Measurements from ENCODE around the gene PPL.
A peak's percentile ranks its signal among the peaks of the same experiment; 100 is the strongest.

The PPL gene

DNA sequence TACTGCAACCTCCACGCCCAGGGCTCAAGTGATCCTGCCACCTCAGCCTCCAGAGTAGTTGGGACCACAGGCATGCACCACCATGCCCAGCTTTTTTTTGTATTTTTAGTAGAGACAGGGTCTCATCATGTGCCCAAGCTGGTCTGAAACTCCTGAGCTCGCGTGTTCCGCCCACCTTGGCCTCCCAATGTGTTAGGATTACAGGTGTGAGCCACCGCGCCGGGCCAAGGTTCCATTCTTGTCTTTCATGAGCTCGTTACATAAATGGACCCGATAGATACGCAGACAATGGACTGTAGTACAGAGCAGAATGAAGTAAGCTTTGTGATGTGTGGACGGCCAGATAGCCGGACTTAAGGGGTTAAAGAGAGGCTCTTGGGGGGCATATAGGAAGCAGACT lies 70.4 kb downstream of the PPL start:
- DNase-seq (ENCODE audit: low read depth in 4 of 4, low spot score in 1 of 4) = no peak

DNA sequence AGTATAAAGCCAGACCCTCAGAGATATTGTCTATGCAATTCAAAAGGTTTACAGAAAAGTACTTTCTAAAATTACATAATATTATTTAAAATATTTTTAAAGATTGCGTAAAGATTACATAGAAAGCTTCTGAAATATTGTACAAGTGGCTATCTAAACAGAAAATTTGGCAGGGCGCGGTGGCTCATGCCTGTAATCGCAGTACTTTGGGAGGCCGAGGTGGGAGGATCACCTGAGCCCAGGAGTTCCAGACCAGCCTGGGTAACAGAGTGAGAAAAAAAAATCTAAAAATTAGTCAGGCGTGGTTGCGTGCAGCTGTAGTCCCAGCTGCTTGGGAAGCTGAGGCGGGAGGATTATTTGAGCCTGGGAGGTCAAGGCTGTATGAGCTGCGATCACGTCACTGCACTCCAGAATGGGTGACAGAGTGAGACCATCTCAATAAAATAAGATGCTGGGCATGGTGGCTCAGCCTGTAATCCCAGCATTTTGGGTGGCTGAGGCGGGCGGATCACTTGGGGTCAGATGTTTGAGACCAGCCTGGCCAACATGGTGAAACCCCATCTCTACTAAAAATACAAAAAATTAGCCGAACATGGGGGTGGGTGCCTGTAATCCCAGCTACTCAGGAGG lies 71.6 kb downstream of the PPL start:
- DNase-seq (ENCODE audit: low read depth in 4 of 4, low spot score in 1 of 4) = no peak

DNA sequence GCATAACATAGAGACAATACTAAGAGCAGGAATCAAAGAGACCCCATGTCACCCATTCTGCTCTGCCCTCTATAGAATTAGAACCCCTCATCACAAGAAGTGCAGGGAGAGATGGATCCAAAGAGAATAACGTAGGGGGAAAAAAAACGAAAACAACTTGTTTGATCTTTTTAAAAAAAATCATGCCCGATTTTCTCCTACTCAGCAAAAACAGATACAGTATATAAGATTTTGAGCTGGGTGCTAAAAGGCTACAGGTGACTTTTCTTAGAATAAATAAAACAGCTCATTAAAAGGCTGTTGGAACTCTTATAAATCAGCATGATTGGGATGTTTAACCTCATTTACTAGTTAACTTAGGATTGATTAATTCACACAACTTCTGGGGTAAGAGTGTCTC lies 72.2 kb downstream of the PPL start:
- DNase-seq (ENCODE audit: low read depth in 4 of 4, low spot score in 1 of 4) = no peak

DNA sequence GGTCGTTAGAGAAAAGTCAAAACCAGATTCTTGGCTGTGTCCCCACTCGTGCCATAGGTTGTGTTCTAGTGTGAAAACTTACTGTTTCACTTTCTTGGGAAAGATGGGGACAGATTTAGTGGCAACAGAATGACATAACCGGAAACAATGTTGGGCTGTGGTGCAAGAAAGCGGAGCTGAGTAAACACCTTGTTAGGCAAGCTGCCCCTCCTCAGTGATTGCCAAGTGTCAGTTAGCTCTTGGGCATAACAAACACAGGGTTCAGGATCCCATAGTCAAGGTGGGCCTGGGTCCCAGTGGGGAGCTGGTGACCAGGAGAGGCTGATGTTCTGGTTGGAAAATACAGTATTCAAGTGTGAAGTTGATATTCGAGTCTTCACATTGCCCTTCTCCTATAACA lies 74.3 kb downstream of the PPL start:
- no peak for DNase-seq (ENCODE audit: low read depth in 4 of 4, low spot score in 1 of 4)

DNA sequence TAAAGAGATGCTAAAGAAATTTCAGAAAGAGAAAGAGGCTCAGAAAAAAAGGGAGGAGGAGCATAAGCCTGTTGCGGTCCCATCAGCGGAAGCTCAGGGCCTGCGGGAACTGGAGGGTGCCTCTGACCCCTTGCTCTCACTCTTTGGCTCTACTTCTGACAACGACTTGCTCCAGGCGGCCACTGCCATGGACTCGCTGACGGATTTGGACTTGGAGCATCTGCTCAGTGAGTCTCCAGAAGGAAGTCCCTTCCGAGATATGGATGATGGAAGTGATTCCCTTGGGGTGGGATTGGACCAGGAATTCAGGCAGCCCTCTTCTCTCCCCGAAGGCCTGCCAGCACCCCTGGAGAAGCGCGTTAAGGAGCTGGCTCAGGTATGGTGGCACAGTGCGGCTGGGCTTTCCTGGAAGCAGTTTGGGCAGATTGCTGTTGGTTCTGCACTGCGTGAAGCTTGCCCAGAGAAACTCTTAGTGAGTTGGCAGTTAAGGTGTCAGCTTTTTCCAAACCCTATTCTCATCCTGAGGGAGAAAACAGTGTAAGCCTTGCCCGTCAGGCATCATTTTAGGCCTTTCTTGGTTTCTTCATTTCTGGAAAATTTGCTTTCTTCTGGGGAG lies 76.1 kb downstream of the PPL start:
- no peak for DNase-seq (ENCODE audit: low read depth in 4 of 4, low spot score in 1 of 4)

DNA sequence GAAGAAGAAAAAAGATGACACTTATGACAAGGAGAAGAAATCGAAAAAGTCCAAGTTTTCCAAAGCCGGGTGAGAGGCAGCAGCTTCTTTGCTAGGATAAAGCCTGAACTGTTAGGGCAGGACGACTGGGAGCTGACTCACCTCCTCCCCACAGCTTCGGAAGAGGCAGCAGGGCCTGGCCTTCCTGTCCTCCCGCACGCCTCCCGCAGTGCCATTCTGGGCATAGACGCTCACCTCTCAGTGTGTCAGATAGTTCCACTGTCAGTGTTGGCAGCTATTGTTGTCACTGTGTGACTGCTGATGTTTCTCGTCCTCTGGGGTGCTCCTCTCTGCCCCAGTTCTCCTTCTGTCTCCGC lies 77.1 kb downstream of the PPL start:
- DNase-seq (ENCODE audit: low read depth in 4 of 4, low spot score in 1 of 4) = no peak

DNA sequence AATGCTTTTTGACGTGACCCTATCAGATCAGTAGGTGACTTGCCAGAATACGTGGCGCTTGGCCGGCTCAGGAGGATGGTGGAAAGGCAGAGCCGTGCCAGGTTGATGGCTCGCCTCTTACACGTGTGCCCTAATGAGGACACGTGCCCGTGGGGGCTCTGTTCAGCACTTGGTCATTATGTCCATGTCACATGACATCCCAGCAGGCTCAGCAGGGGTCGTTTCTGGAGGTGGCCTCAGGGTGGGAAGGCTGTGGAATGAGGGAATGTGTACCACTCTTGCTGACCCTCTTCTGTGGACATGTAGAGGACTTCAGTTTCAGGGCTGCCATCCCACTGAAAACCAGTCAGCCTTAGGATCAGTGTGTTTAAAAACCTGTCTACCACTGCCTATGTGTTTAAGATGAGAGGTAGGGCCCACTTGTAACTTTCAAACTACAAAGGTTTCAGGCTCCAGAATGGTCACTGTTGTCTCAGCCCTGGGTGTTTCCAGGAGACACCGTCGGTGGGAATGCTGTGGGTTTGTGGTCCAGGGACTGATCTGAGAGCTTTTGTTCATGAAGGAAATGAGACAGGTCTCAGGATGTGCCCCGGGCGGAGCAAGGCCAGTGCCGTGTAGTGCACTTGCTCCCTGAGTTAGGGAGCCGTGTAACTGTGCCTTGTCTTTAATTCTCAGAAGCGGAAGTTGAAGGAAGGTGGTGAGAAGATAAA lies 77.6 kb downstream of the PPL start:
- no peak for DNase-seq (ENCODE audit: low read depth in 4 of 4, low spot score in 1 of 4)

DNA sequence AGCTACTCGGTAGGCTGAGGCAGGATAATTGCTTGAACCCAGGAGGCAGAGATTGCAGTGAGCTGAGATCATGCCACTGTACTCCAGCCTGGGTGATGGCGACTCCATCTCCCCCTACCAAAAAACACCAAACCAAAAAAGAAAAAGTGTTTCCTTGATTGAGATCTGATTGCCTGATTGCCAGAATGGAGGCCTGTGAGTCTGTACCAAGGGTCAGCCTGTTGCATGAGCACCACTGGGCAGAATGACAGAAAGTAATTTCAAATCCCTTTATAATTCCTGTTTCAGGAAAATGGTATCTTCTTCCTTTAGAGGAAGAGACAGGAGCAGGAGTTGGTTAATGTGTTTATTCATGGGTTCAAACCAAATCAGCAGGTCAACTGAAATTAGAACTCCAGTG lies 81.1 kb downstream of the PPL start:
- no peak for DNase-seq (ENCODE audit: low read depth in 4 of 4, low spot score in 1 of 4)

DNA sequence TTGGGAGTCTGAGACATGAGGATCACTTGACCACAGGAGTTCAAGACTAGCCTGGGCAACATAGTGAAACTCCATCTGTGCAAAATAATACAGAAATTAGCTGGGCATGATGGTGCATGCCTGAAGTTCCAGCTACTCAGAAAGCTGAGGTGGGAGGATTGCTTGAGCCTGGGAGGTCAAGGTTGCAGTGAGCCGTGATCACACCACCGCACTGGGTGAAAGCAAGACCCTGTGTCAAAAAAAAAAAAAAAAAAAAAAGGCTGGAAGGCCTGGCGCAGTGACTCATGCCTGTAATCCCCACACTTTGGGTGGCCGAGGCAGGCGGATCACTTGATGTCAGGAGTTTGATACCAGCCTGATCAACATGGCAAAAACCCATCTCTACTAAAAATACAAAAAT lies 81.6 kb downstream of the PPL start:
- no peak for DNase-seq (ENCODE audit: low read depth in 4 of 4, low spot score in 1 of 4)

DNA sequence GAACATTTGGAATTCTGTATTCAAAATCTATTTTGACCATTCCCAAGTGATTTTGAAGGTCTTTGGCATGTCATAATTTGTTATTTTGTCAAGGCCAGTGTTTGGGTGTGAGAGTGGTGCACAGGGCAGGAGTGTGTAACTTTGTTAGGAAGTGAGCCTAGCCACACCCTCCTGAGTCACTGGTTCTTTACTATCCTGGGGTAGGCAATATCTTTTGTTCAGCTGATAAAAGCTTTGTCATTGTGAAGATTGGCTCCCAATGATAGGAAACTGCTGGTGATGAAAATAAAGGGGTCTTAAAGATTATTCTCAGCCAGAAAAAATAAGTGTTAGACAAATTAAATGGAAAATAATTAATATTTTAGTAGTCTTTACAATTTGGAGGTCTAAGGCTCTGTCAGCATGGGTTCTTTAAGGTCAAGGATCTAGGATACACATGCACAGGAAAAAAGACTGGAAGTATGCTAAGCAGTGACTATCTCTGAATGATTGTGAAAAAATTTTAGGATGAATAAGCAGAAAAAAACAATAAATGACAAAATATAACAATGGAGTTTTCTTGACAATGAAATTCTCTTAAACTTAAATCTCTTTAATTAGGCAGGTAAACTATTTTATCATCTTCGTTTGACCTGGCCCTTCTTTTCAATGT lies 84.6 kb downstream of the PPL start:
- no peak for DNase-seq (ENCODE audit: low read depth in 4 of 4, low spot score in 1 of 4)

DNA sequence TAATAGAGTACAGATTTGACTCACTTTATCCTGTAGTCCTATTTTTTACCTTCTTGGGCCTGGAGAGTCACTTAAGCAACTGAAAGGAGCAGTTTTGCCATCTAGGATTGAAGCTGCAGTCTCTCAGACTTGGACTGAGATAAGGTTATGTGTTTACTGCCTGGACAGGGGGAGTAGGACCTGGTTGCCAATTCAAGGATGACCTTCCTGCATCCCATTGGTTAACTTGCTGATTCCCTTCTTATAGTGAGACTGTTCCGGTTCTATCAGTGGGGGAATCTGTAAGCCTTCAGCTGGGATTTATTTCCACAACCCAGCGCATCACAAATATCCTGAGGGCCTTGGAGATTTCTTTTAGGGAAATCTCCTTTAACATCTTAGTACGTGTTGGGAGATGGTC lies 86.7 kb downstream of the PPL start:
- no peak for DNase-seq (ENCODE audit: low read depth in 4 of 4, low spot score in 1 of 4)

DNA sequence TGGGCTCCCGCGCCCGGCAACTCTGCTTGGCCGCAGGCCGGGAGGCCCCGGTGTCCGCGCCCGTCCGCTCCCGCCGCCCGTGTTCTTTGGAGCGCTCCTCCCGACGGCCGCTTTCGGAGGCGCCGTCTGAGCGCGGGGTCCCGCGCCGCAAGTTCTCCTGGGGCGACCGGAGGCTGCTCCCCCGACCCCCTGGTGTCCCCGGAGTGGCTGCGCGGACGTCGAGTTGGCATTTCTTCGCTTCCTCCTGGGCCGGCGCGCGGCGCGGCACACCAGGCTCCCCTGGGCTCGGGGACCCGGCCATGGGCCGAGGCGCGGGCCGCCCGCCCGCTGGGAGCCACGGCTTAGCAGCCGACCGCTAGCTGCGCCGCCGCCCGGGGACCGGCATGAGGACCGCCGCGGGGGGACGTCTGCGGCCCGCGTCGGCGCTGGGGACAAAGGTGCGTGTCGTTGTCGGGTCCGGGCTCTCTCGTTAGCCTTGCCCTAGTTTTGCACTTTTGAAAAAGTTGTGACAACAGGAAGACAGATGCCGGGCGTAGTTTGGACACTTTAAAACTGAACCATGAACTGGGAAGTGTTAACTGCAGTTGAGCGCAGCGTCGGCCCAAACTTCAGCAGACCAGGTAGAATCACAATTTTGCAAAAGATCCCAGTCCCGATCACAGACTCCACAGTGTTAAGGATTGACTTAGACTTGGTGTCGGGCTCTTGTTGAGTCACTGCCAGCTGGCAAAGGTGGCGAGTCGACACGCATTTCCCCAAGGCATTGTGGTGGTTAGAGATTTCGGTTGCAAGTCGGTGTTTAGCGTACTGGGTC lies 89.0 kb downstream of the PPL start:
- peak in 2 of 4 experiments; percentile 9 to 19 for DNase-seq (ENCODE audit: low read depth in 4 of 4, low spot score in 1 of 4)

DNA sequence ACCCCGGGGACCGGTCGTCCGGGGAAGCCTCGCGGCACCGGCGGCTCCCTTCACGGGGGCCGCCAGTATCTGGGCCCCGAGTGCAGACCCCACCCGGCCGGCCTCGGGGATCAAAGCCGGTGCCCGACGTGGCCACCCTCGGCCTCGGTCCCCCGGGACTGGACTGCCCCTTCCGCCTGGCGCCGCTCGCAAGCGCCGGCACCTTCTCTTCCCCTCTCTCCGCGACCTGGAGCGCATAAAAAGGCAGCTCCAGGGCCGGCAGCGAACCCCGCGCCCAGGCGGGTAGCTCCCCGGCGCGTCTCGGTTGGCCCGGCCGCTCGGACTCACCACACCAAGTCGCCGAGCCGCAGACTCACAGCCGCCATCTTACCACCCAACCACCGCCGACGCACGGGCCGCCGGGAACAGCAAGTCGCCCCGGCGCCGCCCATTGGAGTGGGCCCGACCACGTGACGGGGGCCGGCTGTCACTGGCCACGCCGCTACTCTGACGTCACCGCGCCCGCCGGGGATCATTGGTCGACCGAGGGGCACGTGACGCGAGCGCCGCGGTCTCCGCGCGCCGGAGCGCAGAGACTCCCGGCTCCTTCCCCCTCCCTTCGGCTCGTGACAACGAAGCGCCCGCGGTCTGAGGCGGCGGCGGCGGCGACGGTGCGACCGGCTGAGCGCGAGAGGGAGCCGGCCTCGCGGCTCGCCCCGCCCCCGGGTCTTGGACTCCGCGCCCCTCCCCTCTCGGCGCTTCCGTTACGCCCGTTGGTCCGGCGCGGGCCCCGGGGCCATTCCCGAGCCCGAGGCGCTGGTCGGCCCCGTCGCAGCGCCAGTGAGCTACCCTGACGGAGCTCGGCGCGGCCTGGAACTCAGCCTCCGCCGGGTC lies 89.8 kb downstream of the PPL start, which contains the start of the genes GLYR1 and UBN1:
TSS of gene GLYR1 (minus strand) at position 388 of the 873 bp plus-strand sequence. CDS start at position 365, 23 bp downstream.
TSS of gene UBN1 (plus strand) at position 581 of the 873 bp plus-strand sequence. CDS start 5,437 bp downstream, outside the sequence.
- DNase-seq (ENCODE audit: low read depth in 4 of 4, low spot score in 1 of 4) = peak; percentile 99 to 100 (median 100)

DNA sequence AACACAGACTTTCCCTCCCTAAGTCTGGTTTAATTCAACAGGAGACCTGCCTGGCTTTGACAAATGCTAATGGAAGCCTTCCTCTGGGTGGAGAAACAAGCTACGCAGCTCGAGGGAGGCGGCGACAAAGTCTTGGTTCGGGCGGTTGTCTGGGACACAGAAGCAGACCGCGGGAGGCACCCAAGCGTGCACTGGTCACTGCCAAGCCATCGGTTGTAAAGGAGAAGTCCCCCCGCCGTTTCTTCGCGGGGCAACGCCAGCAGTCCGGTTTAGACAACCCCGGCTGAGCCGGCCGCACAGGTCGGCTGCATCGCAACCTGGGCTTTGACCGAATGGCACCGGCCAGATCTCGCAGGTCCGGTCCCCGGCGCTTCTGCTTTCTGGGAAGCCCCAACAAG lies 90.4 kb downstream of the PPL start:
- DNase-seq (ENCODE audit: low read depth in 4 of 4, low spot score in 1 of 4) = no peak

DNA sequence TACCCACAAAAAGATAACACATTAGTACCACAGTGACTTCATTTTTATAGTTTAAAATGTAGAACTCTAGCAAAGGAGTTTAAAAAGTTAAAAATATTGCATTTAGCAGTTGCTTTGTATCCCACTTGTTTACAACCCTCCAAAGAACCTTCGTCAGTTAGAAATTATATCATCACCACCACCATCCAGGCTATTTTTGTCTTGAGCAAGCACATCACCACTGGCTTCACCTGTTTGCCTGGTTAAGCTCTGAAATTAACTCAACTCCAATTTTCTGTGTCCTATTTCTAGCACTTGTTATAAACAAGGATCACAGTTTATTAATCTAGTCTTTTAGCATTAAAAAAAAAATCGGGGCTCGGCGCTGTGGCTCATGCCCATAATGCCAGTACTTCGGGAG lies 96.0 kb downstream of the PPL start:
- DNase-seq (ENCODE audit: low read depth in 4 of 4, low spot score in 1 of 4) = no peak

DNA sequence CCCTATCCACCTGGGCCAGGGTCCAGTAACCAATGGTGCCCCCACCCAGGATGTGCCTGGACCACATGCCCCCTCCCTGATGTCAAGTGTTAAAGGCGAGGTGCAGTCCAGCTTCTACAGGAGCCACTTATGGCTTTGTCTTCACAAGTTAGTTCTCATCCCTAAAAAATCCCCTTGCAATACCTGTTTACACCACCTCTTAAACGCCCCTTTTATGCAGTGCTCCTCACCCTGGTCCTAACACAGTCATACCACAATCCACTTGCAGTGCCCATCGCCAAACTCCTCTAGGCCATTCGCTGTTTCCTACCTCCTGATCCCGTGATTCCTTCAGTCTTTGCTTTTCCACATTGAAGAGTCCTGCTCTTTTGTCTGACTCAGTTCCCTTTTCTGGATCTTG lies 97.0 kb downstream of the PPL start:
- no peak for DNase-seq (ENCODE audit: low read depth in 4 of 4, low spot score in 1 of 4)

DNA sequence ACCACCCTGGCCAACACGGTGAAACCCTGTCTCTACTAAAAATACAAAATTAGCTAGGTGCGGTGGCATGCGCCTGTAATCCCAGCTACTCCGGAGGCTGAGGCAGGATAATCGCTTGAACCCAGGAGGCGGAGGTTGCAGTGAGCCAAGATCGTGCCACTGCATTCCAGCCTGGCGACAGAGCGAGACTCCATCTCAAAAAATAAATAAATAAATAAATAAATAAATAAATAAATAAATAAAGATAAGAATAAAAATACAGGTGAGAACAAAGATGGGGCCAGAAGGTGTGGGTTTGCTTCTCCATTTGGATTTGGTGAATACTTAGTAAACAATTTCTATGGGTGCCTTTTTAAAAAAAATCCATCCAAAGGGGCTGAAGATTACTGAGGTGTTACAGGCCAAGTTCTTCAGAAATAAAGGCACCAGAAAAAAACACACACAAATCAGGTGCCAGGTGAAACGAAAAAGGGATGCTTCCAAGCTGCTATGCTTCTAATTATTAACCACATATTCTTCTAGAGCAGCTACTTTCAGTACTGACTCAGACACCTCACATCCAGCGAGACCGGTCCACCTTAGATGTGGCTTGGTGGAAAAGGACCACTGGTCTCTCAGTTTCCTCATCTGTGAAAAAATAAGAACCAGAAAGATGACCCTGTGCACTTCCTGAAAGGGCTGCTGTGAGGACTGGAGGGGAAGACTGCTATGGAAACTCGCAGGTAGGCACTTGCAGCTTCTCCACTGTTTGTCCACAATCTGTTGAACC lies 99.0 kb downstream of the PPL start:
- DNase-seq (ENCODE audit: low read depth in 4 of 4, low spot score in 1 of 4) = no peak

DNA sequence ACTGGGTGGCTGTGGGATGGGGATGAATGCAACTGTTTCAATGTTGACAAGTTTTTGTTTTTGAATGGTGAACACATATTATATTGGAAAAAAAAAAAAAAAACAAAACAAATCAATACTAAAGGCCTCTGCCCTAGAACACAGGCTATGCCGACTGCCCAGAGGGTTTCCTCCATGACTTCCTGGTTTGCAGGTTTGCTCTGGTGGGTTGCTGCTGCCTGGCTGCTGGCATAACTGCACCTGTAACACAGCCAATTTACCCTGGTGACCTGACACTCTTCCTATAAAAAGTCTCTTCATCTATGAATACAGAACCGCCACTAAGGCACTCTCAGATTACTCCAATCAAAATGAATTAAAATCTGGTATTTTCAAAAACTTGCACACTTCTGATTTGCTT lies 100.2 kb downstream of the PPL start:
- DNase-seq (ENCODE audit: low read depth in 4 of 4, low spot score in 1 of 4) = no peak

DNA sequence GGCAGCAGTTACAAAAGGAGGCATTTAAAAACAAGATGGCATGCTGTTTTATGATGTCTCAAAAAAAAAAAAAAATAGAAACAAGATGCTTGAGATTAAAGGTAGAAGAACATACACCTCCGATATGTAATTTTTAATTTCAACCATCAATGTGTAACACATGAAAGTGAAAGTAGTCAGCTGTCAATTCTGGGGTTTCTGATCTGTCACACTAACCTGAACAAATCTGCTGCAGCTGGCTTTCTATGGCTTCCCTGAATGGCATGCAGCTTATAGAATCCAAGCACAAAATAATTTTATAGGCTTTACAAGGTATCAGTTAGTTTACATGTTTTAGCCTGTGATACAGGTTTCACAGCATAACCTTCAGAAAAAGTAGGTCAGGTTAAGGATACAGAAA lies 103.4 kb downstream of the PPL start:
- DNase-seq (ENCODE audit: low read depth in 4 of 4, low spot score in 1 of 4) = no peak
